ENCODE data around the gene MAN2C1. TPM values are rescaled to one million over a fixed set of nuclear protein-coding genes. Genes with fewer than 3 reads are reported as not detected.

MAN2C1 gene
- polyA plus RNA-seq, 6 donors from 2014 or later: 8.9 to 19.4 (median 14.1) TPM

DNA sequence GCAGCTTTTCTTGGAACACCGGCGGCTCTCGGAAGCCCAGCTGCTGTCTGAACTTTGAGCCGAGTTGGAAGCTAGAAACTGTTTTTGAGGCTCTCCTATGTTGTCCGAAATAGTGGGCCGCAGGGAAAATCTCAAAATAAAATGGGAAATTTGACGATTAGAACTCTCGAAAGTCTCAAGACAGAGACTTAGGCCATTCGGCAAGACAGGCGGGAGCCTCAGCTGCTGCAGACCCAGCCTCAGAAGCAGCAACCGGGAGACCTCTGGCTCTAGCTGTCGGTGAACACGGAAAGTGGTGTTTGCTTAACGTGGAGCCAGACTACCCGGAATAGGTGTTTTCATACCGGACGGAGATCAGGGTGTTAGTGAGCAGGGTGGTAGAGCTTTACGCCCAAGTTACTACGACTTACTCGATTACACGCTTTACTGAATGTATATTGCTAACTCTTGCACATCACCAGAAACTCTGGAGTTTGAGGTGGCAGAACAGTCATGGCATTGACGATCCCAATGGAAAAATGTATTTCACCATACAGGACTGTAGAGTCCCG, 357 bp upstream of the MAN2C1 start:
- H3K36me3 Mint-ChIP-seq: peaks cover 0 to 6% of the 10 kb centered on the region in 2 donors
- H3K4me1 Mint-ChIP-seq: peaks cover 13 to 35% (median 25%) of the 10 kb centered on the region in 3 donors
- DNase-seq (no peak), ATAC-seq (ENCODE audit: low read depth in 2 of 2) (peak in 1 of 2 donors; percentile 6)
- H3K27ac Mint-ChIP-seq: peak overlapping the region; percentile 95 to 98 (median 98)
- H3K27me3 Mint-ChIP-seq: no peaks in the 10 kb centered on the region
- peak overlapping the region; percentile 87 to 96 (median 92) for H3K4me3 Mint-ChIP-seq
- no peaks in the 10 kb centered on the region for H3K9me3 Mint-ChIP-seq

DNA sequence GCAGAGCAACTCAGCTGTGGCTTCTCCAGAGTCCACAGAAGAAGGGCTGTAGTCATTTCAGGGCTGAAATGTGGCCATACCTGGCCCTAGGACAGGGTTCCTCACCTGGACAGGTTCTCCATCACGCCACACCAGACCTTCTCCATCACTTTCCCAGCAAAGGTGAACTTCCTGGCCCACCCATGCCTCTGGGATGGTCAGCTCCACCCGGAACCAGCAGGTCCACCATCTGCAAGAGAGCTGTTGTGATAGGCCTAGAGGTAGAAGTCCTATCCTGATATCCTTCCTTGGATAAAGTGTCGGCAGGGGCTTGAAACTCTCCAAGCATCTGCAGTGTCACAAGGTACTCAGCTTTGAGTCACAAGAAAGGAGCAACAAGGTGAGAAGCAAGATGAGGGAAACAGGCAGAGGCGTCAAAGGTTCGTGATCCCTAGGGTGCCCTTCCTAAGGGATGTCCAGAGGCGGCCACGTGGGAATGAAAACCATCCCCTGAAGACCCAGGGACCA, 948 bp downstream of the MAN2C1 start:
- no peaks in the 10 kb centered on the region for H3K9me3 Mint-ChIP-seq
- H3K4me1 Mint-ChIP-seq: peaks cover 13 to 30% (median 21%) of the 10 kb centered on the region in 3 donors
- ATAC-seq (ENCODE audit: low read depth in 2 of 2): no peak
- H3K27me3 Mint-ChIP-seq: no peaks in the 10 kb centered on the region
- peaks cover 0 to 6% of the 10 kb centered on the region in 2 donors for H3K36me3 Mint-ChIP-seq
- peak overlapping the region; percentile 95 to 98 (median 98) for H3K27ac Mint-ChIP-seq
- H3K4me3 Mint-ChIP-seq: peak overlapping the region; percentile 87 to 96 (median 92)
- DNase-seq: no peak

DNA sequence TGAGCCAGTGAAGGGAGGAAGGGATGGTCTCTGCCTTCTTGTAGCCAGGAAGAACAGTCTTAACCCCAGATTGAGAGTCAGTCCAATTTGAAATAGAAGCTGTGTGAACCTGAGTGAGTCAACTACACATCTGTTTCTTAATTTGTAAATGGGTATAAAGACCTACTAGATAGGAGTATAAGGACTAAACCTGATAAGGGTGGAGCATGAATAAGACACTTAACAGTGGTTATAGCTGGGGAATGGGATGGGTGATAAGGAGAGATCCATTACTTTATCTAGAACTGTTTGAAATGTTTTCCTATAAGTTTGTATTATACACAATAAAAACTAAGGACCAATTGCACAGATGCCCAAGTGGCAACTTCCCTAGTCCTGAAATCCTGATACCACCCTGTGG, 1.4 kb downstream of the MAN2C1 start:
- no peaks in the 10 kb centered on the region for H3K9me3 Mint-ChIP-seq
- DNase-seq (no peak), ATAC-seq (ENCODE audit: low read depth in 2 of 2) (no peak)
- H3K36me3 Mint-ChIP-seq: peaks cover 0 to 6% of the 10 kb centered on the region in 2 donors
- peak overlapping the region; percentile 95 to 98 (median 98) for H3K27ac Mint-ChIP-seq
- no peaks in the 10 kb centered on the region for H3K27me3 Mint-ChIP-seq
- peak overlapping the region in 6 of 8 donors; percentile 29 to 96 (median 92) for H3K4me3 Mint-ChIP-seq
- H3K4me1 Mint-ChIP-seq: peaks cover 13 to 30% (median 21%) of the 10 kb centered on the region in 3 donors

DNA sequence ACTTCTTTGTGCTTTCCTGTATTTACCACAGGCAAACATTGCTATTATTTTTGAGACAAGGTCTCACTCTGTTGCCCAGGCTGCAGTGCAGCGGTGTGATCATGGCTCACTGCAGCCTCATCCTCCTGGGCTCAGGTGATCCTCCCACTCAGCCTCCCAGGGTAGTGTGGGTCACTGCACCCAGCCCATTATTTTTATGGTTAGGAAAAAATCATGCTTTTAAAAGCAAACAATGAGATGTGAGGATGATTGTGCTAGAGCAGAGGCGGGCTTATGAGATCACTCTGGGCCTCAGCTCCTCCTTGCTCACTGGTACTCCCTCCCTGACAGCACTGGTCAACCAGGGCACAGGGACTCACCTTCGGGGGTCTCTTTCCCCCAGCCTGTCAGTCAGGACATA, 2.2 kb downstream of the MAN2C1 start:
- Mint-ChIP-seq H3K9me3 (no peaks in the 10 kb centered on the region), H3K27me3 (no peaks in the 10 kb centered on the region), H3K4me1 (peaks cover 13 to 30% (median 21%) of the 10 kb centered on the region in 3 donors), H3K27ac (peak overlapping the region in 1 of 6 donors; percentile 95), H3K4me3 (peak overlapping the region in 1 of 8 donors; percentile 92), H3K36me3 (peaks cover 0 to 3% of the 10 kb centered on the region in 2 donors)
- DNase-seq (no peak), ATAC-seq (ENCODE audit: low read depth in 2 of 2) (no peak)

DNA sequence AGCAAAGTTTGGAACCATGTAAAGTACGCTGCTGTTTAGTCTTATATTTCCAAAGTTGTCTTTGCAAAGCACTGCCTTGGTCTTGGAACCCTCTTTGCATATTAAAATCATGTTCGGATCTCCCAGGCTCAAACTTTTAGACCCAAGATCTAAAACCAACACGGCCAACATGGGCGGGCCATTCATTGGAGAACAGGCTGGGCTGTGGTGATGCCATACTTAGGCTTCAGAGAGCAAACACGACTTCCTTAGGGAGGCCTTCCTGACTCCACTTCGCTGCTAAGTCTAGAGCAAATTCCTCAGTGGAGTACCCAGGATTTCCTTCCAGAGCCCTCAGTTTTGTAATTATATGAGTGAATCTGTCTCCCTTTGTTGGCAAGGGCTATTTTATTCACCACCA, 3.5 kb downstream of the MAN2C1 start:
- Mint-ChIP-seq H3K27me3 (no peaks in the 10 kb centered on the region), H3K27ac (peak overlapping the region in 1 of 6 donors; percentile 26), H3K36me3 (no peaks in the 10 kb centered on the region), H3K4me1 (peaks cover 12 to 28% (median 19%) of the 10 kb centered on the region in 3 donors), H3K9me3 (no peaks in the 10 kb centered on the region), H3K4me3 (no peak overlapping the region)
- ATAC-seq (ENCODE audit: low read depth in 2 of 2): no peak
- no peak for DNase-seq

DNA sequence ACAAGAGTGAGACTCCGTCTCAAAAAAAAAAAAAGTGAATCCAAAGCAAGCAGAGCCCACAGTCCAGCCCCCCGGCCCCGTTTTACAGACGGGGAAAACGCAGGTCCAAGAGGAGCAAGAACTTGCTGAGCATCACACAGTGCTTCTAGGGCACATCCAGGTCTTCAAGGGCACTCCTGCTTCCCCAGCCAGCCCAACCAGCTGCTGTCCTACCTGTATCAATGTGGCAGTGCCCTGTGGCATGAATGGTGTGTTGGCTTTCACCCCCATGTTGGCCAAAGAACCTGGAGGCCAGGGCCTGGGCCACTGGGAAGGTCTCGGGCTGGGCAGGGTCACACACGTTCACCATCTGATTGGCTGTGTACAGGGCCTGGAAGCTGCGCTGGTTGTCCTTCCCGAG, 4.6 kb downstream of the MAN2C1 start:
- Mint-ChIP-seq H3K4me3 (no peak overlapping the region), H3K27me3 (no peaks in the 10 kb centered on the region), H3K4me1 (peaks cover 2 to 17% (median 8%) of the 10 kb centered on the region in 3 donors), H3K9me3 (no peaks in the 10 kb centered on the region), H3K27ac (peak overlapping the region in 1 of 6 donors; percentile 53), H3K36me3 (no peaks in the 10 kb centered on the region)
- DNase-seq: no peak
- ATAC-seq (ENCODE audit: low read depth in 2 of 2): no peak

DNA sequence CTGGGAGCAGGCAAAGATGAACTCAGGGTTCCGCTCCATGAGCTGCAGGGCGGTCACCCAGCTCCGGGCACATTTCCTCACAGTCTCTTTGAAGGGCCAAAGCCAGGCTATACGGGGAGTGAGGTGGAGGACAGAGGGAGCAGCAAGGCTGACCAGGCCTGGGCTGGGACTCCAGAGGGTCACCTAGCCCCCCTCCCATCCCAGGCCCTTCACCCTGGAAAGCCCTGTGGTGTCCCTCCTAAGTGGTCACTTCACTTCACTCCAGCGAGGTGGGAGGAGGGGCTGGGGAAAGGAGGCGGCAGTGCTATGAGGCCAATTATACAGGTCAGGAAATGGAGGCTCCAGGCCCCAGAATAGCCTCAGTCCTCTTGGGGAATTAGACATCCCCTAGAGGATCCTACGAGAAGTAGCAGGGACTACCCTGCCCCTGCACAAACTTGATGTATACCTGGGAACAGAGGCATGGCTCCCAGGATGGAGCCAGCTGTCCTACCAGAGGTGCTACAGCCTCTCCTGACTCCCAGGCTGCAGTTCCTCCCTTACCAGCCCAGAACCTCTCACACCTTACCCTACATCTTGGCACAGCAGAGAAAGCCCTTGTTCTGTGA, 5.7 kb downstream of the MAN2C1 start:
- H3K4me3 Mint-ChIP-seq: no peak overlapping the region
- peaks cover 0 to 12% (median 4%) of the 10 kb centered on the region in 3 donors for H3K4me1 Mint-ChIP-seq
- no peak for ATAC-seq (ENCODE audit: low read depth in 2 of 2)
- H3K27me3 Mint-ChIP-seq: no peaks in the 10 kb centered on the region
- no peaks in the 10 kb centered on the region for H3K9me3 Mint-ChIP-seq
- peak overlapping the region in 1 of 6 donors; percentile 59 for H3K27ac Mint-ChIP-seq
- H3K36me3 Mint-ChIP-seq: no peaks in the 10 kb centered on the region
- no peak for DNase-seq

DNA sequence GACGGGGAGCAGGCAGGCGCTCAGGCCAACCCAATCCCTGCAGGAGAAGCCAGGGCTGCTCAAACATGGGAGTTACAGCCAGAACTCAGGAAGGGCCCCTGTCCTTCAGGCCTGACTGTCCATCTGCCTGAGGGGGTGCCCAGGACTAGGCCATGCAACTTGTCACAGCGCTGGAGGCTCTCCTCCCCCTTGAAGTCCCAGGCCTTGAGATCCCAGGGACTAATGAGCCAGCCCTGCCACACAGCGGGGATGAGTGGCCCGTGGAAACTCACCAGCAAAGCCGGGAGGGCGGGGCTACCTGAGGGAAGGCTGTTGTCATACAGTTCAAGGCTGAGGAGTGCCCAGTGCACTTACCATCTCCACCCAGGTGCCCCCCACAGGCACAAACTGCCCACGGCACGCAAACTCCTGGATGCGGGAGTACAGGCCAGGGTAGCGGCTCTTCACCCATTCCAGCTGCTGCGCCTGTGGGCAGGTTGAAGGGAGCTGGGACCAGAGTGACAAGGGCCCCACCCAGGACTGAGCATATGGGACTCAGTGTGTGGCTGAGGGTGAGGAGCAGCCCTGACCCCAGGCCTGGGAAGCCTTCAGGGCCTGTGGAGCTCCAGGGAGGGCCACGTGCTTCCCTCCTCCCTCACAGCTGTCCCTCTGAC, 6.3 kb downstream of the MAN2C1 start:
- peaks cover 0 to 6% (median 4%) of the 10 kb centered on the region in 3 donors for H3K4me1 Mint-ChIP-seq
- no peaks in the 10 kb centered on the region for H3K36me3 Mint-ChIP-seq
- no peak overlapping the region for H3K4me3 Mint-ChIP-seq
- no peaks in the 10 kb centered on the region for H3K9me3 Mint-ChIP-seq
- DNase-seq (no peak), ATAC-seq (ENCODE audit: low read depth in 2 of 2) (no peak)
- H3K27ac Mint-ChIP-seq: no peak overlapping the region
- H3K27me3 Mint-ChIP-seq: no peaks in the 10 kb centered on the region

DNA sequence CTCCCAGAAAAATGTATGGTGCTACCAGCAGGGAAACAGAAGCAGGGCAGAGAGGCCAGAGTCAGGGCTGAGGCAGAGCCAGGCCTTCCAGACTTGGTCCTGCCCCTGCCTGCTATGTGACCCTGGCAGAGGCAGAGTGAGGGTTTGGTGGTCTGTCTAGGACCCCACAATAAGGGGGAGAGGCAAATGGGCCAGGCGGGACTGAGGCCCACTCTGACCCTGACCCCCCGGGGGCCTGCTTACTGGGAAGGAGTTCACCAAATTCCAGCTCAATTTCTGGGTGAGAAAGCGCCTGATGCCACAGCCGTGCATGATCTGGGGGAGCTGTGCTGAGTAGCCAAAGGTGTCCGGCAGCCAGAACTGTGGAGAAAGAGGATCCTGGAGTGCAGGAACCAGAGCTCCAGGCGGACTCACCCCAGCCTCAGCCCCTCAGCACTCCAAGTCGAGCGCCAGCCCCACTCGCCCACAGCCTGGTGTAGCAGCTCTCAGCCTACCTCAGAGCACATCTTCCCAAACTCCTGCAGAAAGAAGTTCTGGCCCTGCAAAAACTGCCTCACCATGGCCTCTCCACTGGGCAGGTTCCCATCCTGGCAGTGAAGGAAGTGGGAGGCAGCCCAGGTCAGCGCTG, 6.9 kb downstream of the MAN2C1 start:
- H3K4me3 Mint-ChIP-seq: no peak overlapping the region
- no peaks in the 10 kb centered on the region for H3K4me1 Mint-ChIP-seq
- H3K36me3 Mint-ChIP-seq: no peaks in the 10 kb centered on the region
- no peaks in the 10 kb centered on the region for H3K27me3 Mint-ChIP-seq
- ATAC-seq (ENCODE audit: low read depth in 2 of 2) (no peak), DNase-seq (no peak)
- H3K9me3 Mint-ChIP-seq: no peaks in the 10 kb centered on the region
- no peak overlapping the region for H3K27ac Mint-ChIP-seq

DNA sequence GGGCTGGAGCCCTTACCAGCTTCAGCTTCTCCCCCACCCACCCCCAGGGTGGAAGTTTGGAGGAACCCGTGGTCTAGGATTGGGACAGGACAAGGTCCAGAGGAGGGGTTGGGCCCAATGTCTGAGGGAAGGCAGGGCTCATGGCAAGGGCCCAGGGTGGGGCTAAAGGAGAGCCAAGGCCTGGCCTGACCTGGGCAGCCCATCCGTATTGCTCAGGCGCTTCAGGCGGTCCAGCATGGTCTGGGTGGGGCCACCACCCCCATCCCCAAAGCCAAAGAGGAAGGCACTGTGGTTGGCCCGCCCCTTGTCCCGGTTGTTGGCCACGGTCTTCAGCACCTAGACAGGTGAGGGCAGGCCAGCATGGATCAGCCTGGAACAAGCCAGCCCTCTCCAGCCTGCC, 7.6 kb downstream of the MAN2C1 start:
- Mint-ChIP-seq H3K36me3 (no peaks in the 10 kb centered on the region), H3K4me1 (no peaks in the 10 kb centered on the region), H3K27me3 (no peaks in the 10 kb centered on the region), H3K4me3 (no peak overlapping the region), H3K27ac (peak overlapping the region in 3 of 6 donors; percentile 29 to 90 (median 65)), H3K9me3 (no peaks in the 10 kb centered on the region)
- DNase-seq (no peak), ATAC-seq (ENCODE audit: low read depth in 2 of 2) (no peak)

DNA sequence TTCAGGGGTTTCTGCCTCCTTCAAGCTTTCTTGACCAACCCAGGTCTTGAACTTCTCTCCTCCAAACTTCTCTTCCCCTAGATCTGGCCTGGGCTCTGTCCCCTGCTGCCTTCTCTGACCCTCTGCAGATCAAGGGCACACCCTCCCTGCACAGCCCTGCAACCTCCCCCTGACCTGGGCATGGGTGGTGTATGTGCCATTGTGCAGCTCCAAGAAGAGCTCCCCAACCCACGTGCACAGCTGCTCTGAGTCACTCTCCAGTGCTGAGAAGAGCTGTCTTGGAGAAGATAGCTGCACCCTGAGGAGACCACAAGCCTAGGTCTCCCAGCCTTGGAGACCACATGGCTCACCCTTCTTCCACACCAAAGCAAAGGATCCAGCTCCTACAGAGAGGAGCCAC, 8.0 kb downstream of the MAN2C1 start:
- ATAC-seq (ENCODE audit: low read depth in 2 of 2): no peak
- H3K27me3 Mint-ChIP-seq: no peaks in the 10 kb centered on the region
- H3K36me3 Mint-ChIP-seq: no peaks in the 10 kb centered on the region
- DNase-seq: no peak
- no peaks in the 10 kb centered on the region for H3K4me1 Mint-ChIP-seq
- no peaks in the 10 kb centered on the region for H3K9me3 Mint-ChIP-seq
- H3K27ac Mint-ChIP-seq: peak overlapping the region in 4 of 6 donors; percentile 29 to 90 (median 56)
- peak overlapping the region in 1 of 8 donors; percentile 35 for H3K4me3 Mint-ChIP-seq

DNA sequence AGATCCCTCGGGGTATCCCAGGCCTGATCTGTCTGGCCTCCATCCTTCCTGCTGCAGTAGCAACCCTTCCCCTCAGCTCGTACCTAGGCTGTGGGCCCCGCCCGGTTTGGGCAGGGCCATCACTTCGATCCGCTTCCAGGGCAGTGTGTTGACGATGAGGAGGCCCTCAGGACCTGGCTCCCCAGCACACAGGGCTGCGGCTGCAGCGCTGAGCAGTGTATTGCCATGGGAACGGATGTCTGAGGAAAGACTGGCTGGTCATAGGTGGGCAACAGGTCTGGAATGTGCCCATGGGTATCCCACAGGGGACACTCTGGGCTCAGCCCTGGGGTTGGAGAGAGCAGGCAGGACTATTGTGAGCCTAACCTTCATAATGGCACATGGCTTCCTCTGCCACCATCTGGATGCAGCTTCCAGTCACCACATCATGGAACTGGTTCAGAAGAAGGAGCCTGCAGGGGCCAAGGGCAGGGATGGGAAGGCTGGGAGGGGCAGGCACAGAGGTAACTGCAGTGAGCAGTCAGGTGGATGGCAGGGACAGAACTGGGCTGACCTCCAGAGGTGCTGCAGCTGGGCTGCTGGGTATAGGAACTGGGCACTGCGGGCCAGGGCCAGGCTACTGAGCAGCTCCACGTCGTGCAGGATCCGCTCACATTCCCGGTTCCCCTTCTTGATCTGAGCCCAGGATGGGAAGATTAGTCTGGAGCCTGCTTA, 8.7 kb downstream of the MAN2C1 start:
- ATAC-seq (ENCODE audit: low read depth in 2 of 2): no peak
- no peaks in the 10 kb centered on the region for H3K9me3 Mint-ChIP-seq
- no peaks in the 10 kb centered on the region for H3K27me3 Mint-ChIP-seq
- no peak overlapping the region for H3K27ac Mint-ChIP-seq
- H3K36me3 Mint-ChIP-seq: no peaks in the 10 kb centered on the region
- H3K4me3 Mint-ChIP-seq: no peak overlapping the region
- no peak for DNase-seq
- H3K4me1 Mint-ChIP-seq: peaks cover 0 to 2% (median 0%) of the 10 kb centered on the region in 3 donors

All from naive B cell (primary cell).